ENCODE results near the gene RNF213.

Gene RNF213

DNA sequence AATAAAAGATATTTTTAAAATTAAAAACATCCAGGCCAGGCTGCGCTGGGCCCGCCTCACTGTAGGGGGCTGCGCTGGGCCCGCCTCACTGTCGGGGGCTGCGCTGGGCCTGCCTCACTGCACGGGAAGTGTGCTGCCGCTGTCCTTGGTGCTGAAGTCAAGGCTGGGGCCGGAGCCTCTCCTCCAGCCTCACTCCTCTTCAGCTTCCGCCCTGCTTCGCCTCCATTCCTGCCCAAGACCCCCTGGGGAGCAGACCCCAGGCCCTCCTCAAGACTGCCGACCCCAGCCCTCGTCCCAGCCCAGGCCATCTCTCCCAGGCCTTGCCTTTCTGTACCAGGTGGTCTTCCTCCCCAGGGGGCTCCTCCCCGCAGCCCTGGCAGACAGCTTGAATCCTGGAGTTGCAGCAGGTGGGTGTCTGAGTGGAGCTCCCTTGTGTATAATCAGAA is 180.5 kb downstream of the RNF213 start:
- peak; percentile 22 for DNase-seq

DNA sequence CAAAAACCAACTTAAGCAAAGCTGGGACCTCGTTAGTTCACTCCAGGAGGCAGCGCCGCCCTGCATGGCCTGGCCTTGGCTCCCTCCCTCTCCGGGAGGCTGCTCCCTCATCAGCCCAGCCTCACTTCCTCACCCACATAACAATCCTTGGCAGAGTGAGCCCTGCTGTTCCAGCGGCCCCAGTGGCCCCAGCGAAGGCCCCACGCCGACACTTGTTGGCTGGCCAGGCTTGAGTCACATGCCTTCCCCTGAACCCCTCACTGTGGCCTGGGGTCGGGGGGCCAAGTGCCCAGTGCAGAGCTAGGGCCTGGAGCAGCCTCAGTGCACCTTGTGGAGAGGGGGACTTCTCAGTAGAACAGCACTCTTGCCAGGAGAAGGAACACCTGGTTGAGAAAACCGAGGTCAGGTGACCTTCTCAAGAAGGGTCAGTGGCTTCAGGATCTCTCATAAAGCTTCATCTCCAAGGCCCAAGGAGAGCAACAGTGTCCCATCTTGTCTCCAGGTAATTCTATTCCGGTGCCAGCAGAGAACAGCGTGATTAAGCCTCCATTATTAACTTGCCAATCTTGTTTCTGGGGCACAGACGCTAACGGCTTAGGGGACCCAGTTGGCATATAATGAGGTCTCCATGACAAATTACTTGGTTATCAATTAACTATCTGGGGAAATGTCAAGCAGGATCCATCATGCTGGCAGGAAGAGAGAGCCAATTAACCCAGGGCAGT is 181.1 kb downstream of the RNF213 start:
- no peak for DNase-seq

DNA sequence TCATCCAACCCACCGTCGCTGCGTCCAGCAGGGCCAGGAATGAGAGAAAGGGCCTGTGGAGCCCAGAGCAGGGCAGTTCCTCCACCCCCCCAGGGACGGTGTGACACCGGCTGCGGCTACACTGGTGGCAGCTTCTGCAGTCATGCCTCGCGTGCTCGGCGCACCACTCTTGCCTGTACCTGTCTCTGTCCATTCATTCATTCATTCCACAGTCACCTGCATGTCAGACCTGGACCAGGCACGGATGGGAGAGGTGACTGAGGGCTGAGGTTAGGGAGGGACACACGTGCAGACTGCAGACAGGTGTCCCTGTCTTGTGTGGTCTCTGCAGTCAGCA is 181.6 kb downstream of the RNF213 start:
- DNase-seq = no peak

DNA sequence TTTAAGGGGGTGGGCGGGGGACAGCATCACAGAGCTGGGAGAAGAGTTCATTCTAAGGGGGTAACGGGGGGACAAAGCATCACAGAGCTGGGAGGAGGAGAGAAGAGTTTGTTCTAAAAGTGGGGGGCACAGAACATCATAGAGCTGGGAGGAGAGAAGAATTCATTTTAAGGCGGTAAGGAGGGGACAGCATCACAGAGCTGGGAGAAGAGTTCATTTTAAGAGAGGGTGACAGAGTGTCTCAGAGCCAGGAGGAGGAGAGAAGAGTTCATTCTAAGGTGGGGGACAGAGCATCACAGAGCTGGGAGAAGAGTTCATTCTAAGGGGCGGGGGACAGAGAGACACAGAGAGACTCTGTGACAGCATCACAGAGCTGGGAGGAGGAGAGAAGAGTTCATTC is 182.1 kb downstream of the RNF213 start:
- DNase-seq = no peak

DNA sequence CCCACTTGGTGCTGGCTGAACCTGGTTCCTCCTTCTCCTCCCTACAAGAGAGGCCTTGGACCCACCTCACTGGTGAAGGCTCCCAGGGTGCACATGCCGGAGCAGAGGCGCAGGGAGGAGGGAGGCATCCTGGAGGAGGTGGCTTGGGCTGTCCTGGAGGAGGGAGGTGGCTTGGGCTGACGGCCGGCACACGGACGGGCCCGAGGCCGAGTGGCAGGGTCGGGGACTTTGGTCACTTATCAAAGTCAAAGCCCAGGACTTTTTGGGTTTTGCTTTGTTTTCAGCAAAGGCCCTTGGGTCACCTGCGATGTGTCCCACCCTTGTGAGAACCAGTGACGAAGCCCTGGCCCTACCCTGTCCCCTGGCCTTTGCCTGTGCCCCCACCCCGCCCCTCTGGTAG is 182.8 kb downstream of the RNF213 start:
- DNase-seq = no peak

DNA sequence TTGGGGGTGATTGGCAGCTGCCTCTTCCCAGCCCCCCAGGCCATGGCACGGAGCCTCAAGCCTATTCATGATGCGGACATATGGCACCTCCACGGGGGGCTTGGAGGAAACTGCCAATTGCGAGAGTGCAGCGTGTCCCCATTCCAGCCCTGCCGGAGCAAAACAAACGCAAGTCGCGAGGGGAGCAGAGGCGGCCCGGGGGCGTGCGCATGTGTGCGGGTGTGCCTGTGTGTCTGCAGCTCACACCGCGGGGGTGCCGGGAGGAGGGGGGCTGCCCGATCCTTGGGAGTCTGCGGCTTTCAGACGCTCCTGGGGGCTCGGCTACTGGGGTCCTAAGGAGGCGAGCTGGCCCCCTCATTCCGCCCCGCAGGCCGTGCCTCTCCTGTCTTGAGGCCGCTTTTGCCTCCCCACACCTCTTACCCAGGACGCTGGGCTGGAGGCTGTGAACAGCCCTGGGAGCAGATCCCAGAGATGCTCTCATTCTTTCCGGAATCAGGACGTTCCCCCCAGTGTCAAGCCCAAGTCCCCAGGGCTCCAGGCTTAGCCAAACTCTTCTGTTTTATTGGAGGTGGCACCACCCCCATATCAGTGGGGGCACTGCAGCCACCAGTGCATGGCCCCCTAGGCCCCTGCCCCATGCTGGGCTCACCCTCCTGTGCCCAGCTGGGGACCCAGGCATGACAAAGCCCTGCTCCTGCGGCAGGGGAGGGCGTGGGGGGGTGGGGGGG is 183.4 kb downstream of the RNF213 start:
- no peak for DNase-seq

DNA sequence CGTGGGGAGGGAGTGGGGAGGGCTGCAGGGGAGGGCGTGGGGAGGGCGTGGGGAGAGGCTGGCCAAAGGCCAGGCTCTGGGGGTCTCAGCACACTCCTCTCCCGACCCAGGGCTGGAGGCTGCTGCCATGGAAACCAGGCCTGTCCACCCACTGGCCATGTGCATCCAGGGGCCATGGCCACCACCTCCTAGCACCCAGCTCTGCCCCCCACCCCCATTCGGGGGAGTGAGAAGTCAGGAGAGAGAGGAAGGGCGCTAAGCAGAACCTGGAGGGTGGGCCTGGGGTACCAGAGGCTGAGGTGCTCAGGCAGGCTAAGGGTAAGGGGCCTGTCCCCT is 184.0 kb downstream of the RNF213 start:
- no peak for DNase-seq

DNA sequence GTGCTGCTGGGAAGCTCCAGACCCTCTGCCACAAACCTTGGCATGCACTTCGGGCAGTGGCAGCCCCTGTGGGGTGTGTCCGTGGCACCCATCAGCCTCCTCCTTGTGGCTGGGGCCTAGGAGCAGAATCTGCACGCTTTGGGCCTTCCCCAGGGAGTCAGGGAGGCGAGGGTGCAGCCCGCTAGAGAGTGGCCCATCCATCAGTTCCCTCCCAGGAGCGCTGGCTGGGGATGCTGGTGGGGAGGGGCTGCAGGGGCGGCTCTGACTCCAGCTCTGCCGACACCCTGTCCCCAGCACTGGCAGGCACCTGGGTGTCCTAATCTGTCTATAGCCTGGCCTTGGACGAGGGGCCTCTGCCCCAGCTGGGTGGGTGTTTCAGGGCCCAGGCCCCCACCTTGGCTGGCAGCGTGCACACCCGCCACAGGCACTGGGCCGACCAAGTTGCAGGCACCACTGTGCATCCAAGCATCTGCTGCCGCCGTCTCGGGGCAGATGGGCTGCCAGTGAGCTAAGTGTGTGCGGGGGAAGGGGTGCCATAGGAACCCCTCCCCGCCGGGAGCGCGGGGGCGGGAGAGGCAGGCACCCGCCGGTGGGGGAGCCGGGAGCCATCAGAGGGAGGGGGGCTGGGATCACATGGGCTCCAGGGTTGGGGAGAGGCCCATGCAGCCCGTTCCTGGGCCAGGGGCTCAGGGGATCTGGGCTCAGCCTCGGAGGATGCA is 184.5 kb downstream of the RNF213 start:
- no peak for DNase-seq

DNA sequence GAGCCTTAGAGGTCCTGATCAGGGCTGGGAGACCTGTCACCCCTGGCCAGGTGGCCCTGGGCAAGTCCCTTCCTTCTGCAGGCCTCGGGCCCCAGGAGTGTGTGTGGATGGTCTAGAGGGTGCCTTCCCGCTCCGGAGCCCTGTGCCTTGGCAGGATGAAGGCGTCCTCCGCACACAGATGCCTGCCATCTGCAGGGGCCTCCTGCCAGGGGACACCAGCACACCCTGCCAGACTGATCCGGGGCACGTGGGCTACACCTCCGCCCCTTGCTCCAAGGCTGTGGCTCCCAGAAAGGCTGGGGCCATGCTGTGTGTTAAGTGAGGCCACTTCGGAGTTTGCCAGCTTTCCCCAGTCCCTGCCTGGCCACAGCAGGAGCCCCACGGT is 185.1 kb downstream of the RNF213 start:
- DNase-seq = no peak

DNA sequence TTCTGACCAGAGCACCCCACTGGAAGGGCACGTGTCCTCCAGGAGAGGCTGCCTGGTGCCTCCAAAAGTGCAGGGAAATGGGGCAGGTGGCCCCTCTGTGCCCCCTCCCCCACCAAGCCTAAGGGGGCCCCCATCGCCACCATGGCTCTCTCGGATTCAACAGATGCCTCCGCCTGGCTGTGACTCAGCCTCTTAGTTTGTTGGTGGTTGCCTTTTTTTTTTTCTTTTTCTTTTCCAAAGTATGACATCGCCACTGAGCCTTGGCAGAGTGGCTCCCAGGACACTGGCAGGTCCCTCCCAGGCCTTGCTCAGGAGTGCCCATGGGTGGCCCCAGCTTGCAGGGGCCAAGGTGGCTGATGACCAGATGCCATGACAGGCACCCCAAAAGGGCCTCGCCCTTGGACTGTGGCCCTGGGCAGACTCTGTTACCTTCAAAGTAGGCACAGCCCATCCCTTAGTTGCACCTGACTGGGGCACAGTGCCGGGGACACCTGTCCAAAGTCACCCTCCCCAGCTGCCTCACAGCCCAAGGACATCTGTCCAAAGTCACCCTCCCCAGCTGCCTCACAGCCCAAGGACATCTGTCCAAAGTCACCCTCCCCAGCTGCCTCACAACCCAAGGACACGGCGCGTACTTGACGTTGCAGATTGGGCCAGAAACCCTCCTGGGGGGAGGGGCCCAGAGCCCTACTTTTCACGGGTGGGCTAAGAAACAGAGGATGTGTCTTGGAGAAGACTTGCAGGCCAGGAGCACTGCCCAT is 186.2 kb downstream of the RNF213 start:
- DNase-seq = no peak

DNA sequence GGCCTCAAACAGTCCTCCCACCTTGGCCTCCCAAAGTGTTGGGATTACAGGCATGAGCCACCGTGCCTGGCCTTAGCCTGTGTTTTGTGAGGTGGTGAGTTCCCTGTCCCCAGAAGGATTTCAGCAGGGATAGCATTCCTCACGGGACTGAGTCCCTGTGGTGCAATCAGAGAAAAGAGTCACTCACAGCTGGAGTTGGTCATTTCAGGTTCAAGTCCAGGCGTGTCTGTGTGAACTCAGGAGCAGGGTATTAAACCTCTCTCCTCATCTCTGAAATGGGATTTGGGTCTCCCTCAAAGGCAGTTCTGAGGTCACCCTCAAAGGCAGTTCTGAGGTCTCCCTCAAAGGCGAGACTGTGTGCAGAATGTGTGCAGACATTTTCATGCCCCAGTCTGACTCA is 187.1 kb downstream of the RNF213 start:
- DNase-seq = no peak

Measured in activated CD4-positive, alpha-beta T cell treated with anti-CD3 and anti-CD28 coated beads for 1 hour (primary cell).